ENCODE results near the gene FNIP2. TPM values are rescaled to one million over a fixed set of nuclear protein-coding genes. Genes with fewer than 3 reads are reported as not detected.

Gene FNIP2
- total and polyA plus RNA-seq, 10 of the 15 experiments (the other 5 are each of a cell fraction or from before 2014, with no cell fraction given): 0.03 to 0.38 (median 0.15) TPM

DNA sequence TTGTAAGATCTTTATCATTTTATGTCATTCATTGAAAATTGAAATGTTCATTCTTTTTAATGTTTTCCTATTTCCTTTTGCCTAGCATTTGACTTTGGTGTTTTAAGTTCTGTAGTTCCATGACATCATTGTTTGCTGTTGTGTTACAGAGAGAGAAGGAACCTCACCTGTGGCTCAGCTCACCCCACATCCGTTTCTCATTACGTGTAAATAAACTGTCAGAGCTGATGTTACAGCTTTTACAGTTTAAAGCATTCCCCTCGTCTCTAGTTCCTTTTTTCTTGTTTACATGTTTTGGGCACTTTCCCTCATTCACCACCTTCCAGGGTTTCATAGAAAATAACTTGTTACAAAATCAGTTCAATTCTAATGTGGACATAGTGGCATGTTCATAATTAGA lies 137.2 kb downstream of the FNIP2 start (continued):
- TF ChIP-seq MAX (IDR thresholded peaks at IDR 0.05; ENCODE audit: low read depth, low read length): no peak
- no peak for TF ChIP-seq KAT2A (conservative IDR thresholded peaks at IDR 0.05; ENCODE audit: control insufficient read depth, low read depth, low read length)
- TF ChIP-seq RBBP5 (conservative IDR thresholded peaks at IDR 0.05): no peak
- TF ChIP-seq ATF7 (IDR thresholded peaks at IDR 0.05; ENCODE audit: low read depth): peak; percentile 99
- TF ChIP-seq ZZZ3 (IDR thresholded peaks at IDR 0.05; ENCODE audit: control insufficient read depth, insufficient read length, low read depth): no peak
- TF ChIP-seq PML (IDR thresholded peaks at IDR 0.05; ENCODE audit: low read length): no peak
- TF ChIP-seq, protein P1, sequence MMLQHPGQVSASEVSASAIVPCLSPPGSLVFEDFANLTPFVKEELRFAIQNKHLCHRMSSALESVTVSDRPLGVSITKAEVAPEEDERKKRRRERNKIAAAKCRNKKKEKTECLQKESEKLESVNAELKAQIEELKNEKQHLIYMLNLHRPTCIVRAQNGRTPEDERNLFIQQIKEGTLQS (IDR thresholded peaks at IDR 0.05; ENCODE audit: borderline replicate concordance, extremely low read depth, low read depth, low read length): no peak
- TF ChIP-seq NBN (IDR thresholded peaks at IDR 0.05): 0 out of 2 replicates have a peak, but pooled peaks have one; percentile 24
- no peak for TF ChIP-seq ETV6 (conservative IDR thresholded peaks at IDR 0.05 in 1 of 2, IDR thresholded peaks at IDR 0.05 in 1 of 2; ENCODE audit: borderline replicate concordance in 1 of 2, low read depth in 1 of 2)
- TF ChIP-seq ZBED1 (IDR thresholded peaks at IDR 0.05; ENCODE audit: borderline replicate concordance): no peak
- TF ChIP-seq HSF1 (IDR thresholded peaks at IDR 0.05; ENCODE audit: low read depth, low read length): no peak
- no peak for TF ChIP-seq NR2F1 (conservative IDR thresholded peaks at IDR 0.05)
- no peak for TF ChIP-seq BMI1 (IDR thresholded peaks at IDR 0.05; ENCODE audit: borderline replicate concordance)
- no peak for TF ChIP-seq EZH2 (IDR thresholded peaks at IDR 0.05; ENCODE audit: borderline replicate concordance, control insufficient read depth, low read depth, low read length)
- TF ChIP-seq MYB (IDR thresholded peaks at IDR 0.05; ENCODE audit: borderline replicate concordance, low read depth, low read length): no peak
- peak; percentile 41; the same call in 1 of the 2 replicates for TF ChIP-seq SPI1 (IDR thresholded peaks at IDR 0.05; ENCODE audit: borderline replicate concordance, insufficient read depth, low read depth, low read length)
- TF ChIP-seq FOS (IDR thresholded peaks at IDR 0.05; ENCODE audit: borderline replicate concordance, extremely low read depth, insufficient read length): no peak
- no peak for TF ChIP-seq NRF1 (conservative IDR thresholded peaks at IDR 0.05; ENCODE audit: low read depth, low read length)
- TF ChIP-seq RCOR1 (conservative IDR thresholded peaks at IDR 0.05; ENCODE audit: low read depth, low read length): no peak
- no peak for TF ChIP-seq ZBTB33 (IDR thresholded peaks at IDR 0.05)
- TF ChIP-seq SMAD1 (IDR thresholded peaks at IDR 0.05; ENCODE audit: low read depth, partially characterized antibody): no peak
- TF ChIP-seq NFIC (IDR thresholded peaks at IDR 0.05; ENCODE audit: low read depth, low read length): no peak
- TF ChIP-seq RUNX3 (IDR thresholded peaks at IDR 0.05; ENCODE audit: low read length): peak; percentile 33; the same call in 1 of the 2 replicates
- no peak for TF ChIP-seq LARP7 (IDR thresholded peaks at IDR 0.05)
- TF ChIP-seq RAD51 (IDR thresholded peaks at IDR 0.05): 0 out of 2 replicates have a peak, but pooled peaks have one; percentile 9
- no peak for TF ChIP-seq TCF12 (IDR thresholded peaks at IDR 0.05; ENCODE audit: low read depth, low read length)
- no peak for TF ChIP-seq CHD1 (IDR thresholded peaks at IDR 0.05; ENCODE audit: low read depth, low read length)
- TF ChIP-seq CBFB (IDR thresholded peaks at IDR 0.05; ENCODE audit: low read depth): no peak
- no peak for TF ChIP-seq ZNF384 (IDR thresholded peaks at IDR 0.05; ENCODE audit: borderline replicate concordance, low read depth, low read length)
- no peak for TF ChIP-seq TCF7 (IDR thresholded peaks at IDR 0.05; ENCODE audit: borderline replicate concordance)

Measured in GM12878 (cell line).